DOHH2 (cell line): ENCODE measurements around the gene MRPL4.

Experiments used
- H3F3A ChIP-seq: fragments of 200-600 bp; sonication (generic), shearing (Covaris generic); 2 replicates; pipeline ENCODE4 v1.6.0; 2016; ENCODE audit warnings: antibody characterized with exemption, mild to moderate bottlenecking; ENCODE audit not compliant: control insufficient read depth, insufficient read depth
- H3K27ac ChIP-seq: fragments of 200-600 bp; sonication (generic); 2 replicates; pipeline ENCODE4 v1.5.1; 2014; ENCODE audit warnings: low read depth, mild to moderate bottlenecking, low read length, moderate library complexity
- H3K27me3 ChIP-seq: fragments of 200-600 bp; sonication (generic); 2 replicates; pipeline ENCODE4 v1.6.1; 2014; ENCODE audit warnings: mild to moderate bottlenecking, low read length, mixed read lengths; ENCODE audit not compliant: control insufficient read depth
- H3K36me3 ChIP-seq: fragments of 200-600 bp; sonication (generic); 2 replicates; pipeline ENCODE4 v1.6.1; 2014; ENCODE audit warnings: mild to moderate bottlenecking, low read length, moderate library complexity, mixed read lengths; ENCODE audit not compliant: control insufficient read depth
- H3K4me1 ChIP-seq: fragments of 200-600 bp; sonication (generic); 2 replicates; pipeline ENCODE4 v1.6.1; 2014; ENCODE audit warnings: mild to moderate bottlenecking, low read length, mixed read lengths; ENCODE audit not compliant: control insufficient read depth
- H3K4me2 ChIP-seq: fragments of 200-600 bp; sonication (generic); 2 replicates; pipeline ENCODE4 v1.6.0; 2014; ENCODE audit warnings: mild to moderate bottlenecking, low read length, moderate library complexity
- H3K4me3 ChIP-seq: fragments of 200-600 bp; sonication (generic); 2 replicates; pipeline ENCODE4 v1.5.1; 2014; ENCODE audit warnings: mild to moderate bottlenecking, low read length, mixed read lengths
- H3K79me2 ChIP-seq: fragments of 200-600 bp; sonication (generic); 2 replicates; pipeline ENCODE4 v1.6.1; 2014; ENCODE audit warnings: mild to moderate bottlenecking, low read length, mixed read lengths; ENCODE audit not compliant: control insufficient read depth
- H3K9me2 ChIP-seq: fragments of 200-600 bp; sonication (generic); replicated peaks from 2 replicates; pipeline ENCODE4 v1.6.1; 2014; ENCODE audit warnings: mild to moderate bottlenecking, low read length, mixed read lengths; ENCODE audit not compliant: control insufficient read depth
- H3K9me3 ChIP-seq: fragments of 200-600 bp; sonication (generic); 2 replicates; pipeline ENCODE4 v1.6.1; 2014; ENCODE audit warnings: antibody characterized with exemption, low read length, mixed read lengths; ENCODE audit not compliant: control insufficient read depth, insufficient read depth
- H4K20me1 ChIP-seq: fragments of 200-600 bp; sonication (generic); 2 replicates; pipeline ENCODE4 v1.6.0; 2014; ENCODE audit warnings: low read depth, mild to moderate bottlenecking, antibody characterized with exemption, low read length, moderate library complexity; ENCODE audit not compliant: control insufficient read depth, insufficient read depth
- EZH2phosphoT487 ChIP-seq: fragments of 200-600 bp; sonication (generic); IDR thresholded peaks from 2 replicates; pipeline ENCODE4 v1.6.1; 2017; ENCODE audit warnings: borderline replicate concordance, mild to moderate bottlenecking, antibody characterized with exemption, low read length, moderate library complexity, mixed read lengths
- TF ChIP-seq, protein P1 (sequence below): fragments of 200-600 bp; sonication (generic); IDR thresholded peaks from one replicate; pipeline ENCODE4 v1.5.1; 2014; ENCODE audit warnings: antibody characterized with exemption, mild to moderate bottlenecking, low read depth, low read length; ENCODE audit not compliant: poor library complexity, severe bottlenecking

MRPL4 gene

DNA sequence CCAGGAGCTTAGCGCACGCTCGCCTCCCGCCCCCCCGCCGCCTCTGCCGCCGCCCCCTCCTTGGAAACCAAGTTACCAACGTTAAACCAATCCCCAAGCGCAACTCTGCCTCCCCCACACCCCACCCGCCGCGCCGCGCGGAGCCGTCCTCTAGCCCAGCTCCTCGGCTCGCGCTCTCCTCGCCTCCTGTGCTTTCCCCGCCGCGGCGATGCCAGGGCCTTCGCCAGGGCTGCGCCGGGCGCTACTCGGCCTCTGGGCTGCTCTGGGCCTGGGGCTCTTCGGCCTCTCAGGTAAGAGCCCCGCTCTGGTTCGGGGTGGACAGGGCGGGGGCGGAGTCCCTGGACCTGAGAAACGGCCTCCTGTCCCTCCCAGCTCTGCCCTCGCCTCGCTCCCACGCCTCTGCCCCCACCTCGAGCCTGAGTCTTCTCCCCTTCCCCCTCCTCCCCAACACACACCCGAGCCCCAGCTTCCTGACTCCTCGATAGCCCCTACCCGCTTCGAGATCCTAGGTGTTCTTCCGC, 37.9 kb downstream of the MRPL4 start, which contains the start of gene ICAM5:
Gene ICAM5, plus strand, starts transcription at position 117 of the 521 bp plus-strand sequence. Its CDS starts 92 bp downstream, at position 209.
- Histone ChIP-seq H3K79me2 (no peaks in the 10 kb centered on the region), H3F3A (peaks cover 15% of the 10 kb centered on the region), H3K9me3 (no peaks in the 10 kb centered on the region), H3K36me3 (peaks cover 14% of the 10 kb centered on the region), H3K4me3 (peak within 1 kb of the TSS; percentile 81), H3K9me2 (no peaks in the 10 kb centered on the region), H4K20me1 (no peaks in the 10 kb centered on the region), H3K4me1 (peaks cover 80% of the 10 kb centered on the region), H3K27ac (peak within 1 kb of the TSS; percentile 66), H3K4me2 (peak within 1 kb of the TSS; percentile 95), H3K27me3 (peaks cover 27% of the 10 kb centered on the region)
- no peak for TF ChIP-seq EZH2phosphoT487
- TF ChIP-seq, protein P1, sequence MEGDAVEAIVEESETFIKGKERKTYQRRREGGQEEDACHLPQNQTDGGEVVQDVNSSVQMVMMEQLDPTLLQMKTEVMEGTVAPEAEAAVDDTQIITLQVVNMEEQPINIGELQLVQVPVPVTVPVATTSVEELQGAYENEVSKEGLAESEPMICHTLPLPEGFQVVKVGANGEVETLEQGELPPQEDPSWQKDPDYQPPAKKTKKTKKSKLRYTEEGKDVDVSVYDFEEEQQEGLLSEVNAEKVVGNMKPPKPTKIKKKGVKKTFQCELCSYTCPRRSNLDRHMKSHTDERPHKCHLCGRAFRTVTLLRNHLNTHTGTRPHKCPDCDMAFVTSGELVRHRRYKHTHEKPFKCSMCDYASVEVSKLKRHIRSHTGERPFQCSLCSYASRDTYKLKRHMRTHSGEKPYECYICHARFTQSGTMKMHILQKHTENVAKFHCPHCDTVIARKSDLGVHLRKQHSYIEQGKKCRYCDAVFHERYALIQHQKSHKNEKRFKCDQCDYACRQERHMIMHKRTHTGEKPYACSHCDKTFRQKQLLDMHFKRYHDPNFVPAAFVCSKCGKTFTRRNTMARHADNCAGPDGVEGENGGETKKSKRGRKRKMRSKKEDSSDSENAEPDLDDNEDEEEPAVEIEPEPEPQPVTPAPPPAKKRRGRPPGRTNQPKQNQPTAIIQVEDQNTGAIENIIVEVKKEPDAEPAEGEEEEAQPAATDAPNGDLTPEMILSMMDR = no peak

DNA sequence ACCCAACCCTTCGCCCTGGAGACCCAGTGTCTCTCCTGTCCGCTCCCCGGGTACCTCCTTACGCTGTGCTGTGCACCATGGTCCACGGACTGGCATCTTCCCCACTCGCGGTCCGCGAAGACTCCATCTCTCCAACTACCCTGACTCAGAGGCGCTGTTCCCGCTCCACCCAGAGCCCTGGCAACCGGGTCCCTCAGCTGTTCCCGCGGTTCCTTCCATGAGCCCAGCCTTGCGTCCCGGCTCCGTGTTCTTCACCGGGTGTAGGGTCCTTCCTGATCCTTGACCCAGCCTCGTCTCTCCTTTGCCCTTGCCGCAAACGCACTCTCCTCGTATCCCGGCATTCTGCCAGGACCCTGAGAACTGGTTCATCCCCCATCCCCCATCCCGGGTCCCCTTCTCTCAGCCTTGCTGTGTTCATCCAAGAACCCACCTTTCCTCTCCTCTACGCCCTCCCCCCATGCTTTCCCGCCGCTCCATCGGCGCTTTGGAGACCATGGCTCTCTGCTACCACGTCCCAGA, 38.4 kb downstream of the MRPL4 start:
- Histone ChIP-seq H3F3A (peaks cover 15% of the 10 kb centered on the region), H4K20me1 (no peaks in the 10 kb centered on the region), H3K4me1 (peaks cover 80% of the 10 kb centered on the region), H3K4me2 (peak overlapping the region; percentile 95), H3K79me2 (no peaks in the 10 kb centered on the region), H3K27me3 (peaks cover 27% of the 10 kb centered on the region), H3K9me3 (no peaks in the 10 kb centered on the region), H3K9me2 (no peaks in the 10 kb centered on the region), H3K4me3 (peak overlapping the region; percentile 81), H3K36me3 (peaks cover 9% of the 10 kb centered on the region), H3K27ac (no peak overlapping the region)
- TF ChIP-seq, protein P1 = no peak
- TF ChIP-seq EZH2phosphoT487 = no peak; the same call in 1 of the 2 replicates

DNA sequence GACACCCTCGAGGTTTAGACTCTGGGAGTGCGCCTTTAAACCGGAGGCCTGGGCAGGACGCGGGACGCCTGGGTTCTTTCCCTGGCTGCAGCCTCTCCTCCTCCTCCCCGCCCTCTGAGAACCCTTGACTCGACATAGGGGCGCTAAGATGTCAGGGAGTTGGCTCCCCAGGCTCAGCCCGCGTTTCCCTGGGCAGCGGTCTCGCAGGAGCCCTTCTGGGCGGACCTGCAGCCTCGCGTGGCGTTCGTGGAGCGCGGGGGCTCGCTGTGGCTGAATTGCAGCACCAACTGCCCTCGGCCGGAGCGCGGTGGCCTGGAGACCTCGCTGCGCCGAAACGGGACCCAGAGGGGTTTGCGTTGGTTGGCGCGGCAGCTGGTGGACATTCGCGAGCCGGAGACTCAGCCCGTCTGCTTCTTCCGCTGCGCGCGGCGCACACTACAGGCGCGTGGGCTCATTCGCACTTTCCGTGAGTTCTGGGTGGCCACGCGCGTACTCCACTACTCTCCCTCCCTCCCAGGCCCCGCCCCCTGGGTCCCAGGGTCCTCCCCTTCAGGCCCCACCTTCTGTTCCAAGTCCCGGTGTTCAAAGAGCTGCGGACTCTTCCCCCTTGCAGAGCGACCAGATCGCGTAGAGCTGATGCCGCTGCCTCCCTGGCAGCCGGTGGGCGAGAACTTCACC, 39.0 kb downstream of the MRPL4 start:
- H3K79me2 ChIP-seq = no peaks in the 10 kb centered on the region
- H4K20me1 ChIP-seq = no peaks in the 10 kb centered on the region
- H3K9me3 ChIP-seq = no peaks in the 10 kb centered on the region
- H3K36me3 ChIP-seq = peaks cover 3% of the 10 kb centered on the region
- H3K9me2 ChIP-seq = no peaks in the 10 kb centered on the region
- H3K4me1 ChIP-seq = peaks cover 80% of the 10 kb centered on the region
- peaks cover 27% of the 10 kb centered on the region for H3K27me3 ChIP-seq
- H3F3A ChIP-seq = peaks cover 9% of the 10 kb centered on the region
- no peak overlapping the region for H3K27ac ChIP-seq
- no peak; the same call in 1 of the 2 replicates for TF ChIP-seq EZH2phosphoT487
- TF ChIP-seq, protein P1 = no peak
- peak overlapping the region; percentile 95 for H3K4me2 ChIP-seq
- peak overlapping the region; percentile 81 for H3K4me3 ChIP-seq
